ENCODE measurements around the gene ZHX3.

ZHX3 gene

DNA sequence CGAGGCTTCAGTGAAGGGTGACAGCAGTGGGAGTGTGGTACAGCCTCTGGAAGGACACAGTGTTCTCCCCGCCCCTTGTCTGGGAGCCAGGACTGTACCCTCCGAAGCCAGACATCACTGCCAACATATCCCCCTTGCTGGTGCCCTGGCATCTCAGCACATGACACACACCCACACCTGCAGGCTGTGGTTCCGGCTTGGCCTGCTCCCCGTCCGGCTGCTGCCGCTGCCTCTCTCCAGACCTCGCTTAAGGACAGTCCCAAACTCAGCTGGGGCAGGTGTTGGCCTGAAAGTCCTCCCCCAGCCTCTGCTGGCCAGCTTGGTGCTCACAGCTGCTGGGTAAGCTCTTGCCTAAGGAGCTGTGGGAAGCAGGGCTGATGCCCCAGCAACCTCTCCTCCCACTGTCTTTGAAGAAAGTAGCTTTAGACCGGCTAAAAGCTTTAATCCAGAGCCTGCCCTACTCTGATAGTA is 42.0 kb upstream of the ZHX3 start:
- ATAC-seq (replicated peaks) (no peak), DNase-seq (no peak)
- Mint-ChIP-seq H3K9me3 (peaks cover 0 to 3% of the 10 kb centered on the region in 2 donors), H3K36me3 (no peaks in the 10 kb centered on the region), H3K27ac (no peak overlapping the region), H3K27me3 (peaks cover 9 to 18% of the 10 kb centered on the region in 2 donors), H3K4me1 (no peaks in the 10 kb centered on the region), H3K4me3 (no peak overlapping the region)

DNA sequence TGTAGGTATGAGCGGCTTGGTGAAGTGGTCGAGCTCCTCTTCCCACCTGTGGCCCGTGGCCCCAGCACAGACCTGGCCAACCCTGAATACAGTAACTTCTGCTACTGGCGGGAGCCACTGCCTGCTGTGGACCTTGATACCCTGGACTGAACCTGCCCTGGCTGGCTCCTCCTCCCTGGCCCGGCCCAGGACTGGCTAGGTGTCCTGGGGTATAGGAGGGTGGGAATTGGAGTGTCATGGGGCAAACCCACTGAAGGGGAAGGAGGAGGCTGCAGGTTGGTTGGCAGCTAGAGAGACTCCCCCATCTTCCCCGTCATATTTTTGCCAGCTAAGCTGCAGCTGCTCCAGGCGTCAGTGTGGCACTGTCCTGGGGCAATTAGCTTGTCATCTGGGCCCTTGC is 41.2 kb upstream of the ZHX3 start:
- ATAC-seq (replicated peaks) = no peak
- no peak overlapping the region for H3K27ac Mint-ChIP-seq
- no peak for DNase-seq
- peaks cover 5 to 13% of the 10 kb centered on the region in 2 donors for H3K27me3 Mint-ChIP-seq
- no peak overlapping the region for H3K4me3 Mint-ChIP-seq
- H3K9me3 Mint-ChIP-seq = peaks cover 0 to 3% of the 10 kb centered on the region in 2 donors
- H3K4me1 Mint-ChIP-seq = no peaks in the 10 kb centered on the region
- H3K36me3 Mint-ChIP-seq = no peaks in the 10 kb centered on the region

DNA sequence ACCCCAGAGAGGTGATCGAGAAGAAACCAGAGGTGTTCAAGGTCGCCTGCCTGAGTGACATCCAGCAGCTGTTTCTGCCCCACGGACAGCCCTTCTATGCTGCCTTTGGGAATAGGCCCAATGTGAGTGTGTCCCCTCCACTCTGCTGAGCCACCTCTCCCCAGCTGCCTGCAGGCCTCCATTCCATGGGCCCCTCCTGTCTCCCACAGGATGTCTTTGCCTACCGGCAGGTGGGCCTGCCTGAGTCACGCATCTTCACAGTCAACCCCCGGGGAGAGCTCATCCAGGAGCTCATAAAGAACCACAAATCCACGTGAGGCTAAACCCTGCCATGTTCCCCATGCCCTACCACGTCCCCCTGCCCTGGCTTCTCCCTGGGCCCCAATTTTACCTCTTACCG is 40.7 kb upstream of the ZHX3 start:
- Mint-ChIP-seq H3K4me1 (no peaks in the 10 kb centered on the region), H3K9me3 (peaks cover 0 to 3% of the 10 kb centered on the region in 2 donors), H3K36me3 (no peaks in the 10 kb centered on the region), H3K27ac (no peak overlapping the region), H3K4me3 (no peak overlapping the region), H3K27me3 (peaks cover under 1 to 13% of the 10 kb centered on the region in 2 donors)
- ATAC-seq (replicated peaks) = no peak
- no peak for DNase-seq

DNA sequence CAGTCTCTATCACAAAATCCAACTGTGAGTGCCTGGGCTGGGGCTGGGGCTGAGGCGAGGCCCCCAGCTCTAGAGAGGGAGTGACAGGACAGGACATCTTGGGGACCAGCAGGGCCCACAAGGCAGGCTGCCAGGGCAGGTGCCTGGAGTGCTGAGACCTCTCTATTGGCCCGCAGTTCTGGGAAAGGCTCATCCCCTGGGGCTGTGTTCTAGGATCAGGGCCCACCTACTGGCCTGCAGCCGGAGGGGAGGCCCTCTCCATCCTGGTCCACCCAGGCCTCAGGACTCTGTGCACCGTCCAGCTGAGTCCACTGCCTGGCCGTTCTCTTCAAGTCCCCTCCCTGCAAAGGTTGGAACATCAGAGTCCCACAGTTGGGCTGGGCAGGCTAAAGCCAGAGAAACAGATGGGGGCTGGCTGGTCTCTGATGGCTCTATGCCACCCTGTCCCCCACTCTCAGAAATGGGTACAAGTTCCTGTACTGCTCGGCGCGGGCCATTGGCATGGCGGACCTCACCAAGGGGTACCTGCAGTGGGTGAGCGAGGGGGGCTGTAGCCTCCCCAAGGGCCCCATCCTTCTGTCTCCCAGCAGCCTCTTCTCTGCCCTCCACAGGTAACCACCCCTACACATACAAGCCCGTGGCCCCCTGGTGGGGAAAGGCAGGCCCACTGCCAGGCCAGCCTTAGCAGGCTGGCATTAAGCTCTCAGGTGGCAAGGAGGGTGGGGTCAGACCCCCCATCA is 40.1 kb upstream of the ZHX3 start:
- Mint-ChIP-seq H3K27me3 (peaks cover 0 to 13% of the 10 kb centered on the region in 2 donors), H3K36me3 (no peaks in the 10 kb centered on the region), H3K4me3 (no peak overlapping the region), H3K27ac (no peak overlapping the region), H3K9me3 (peaks cover 0 to 3% of the 10 kb centered on the region in 2 donors), H3K4me1 (no peaks in the 10 kb centered on the region)
- ATAC-seq (replicated peaks) (peak; percentile 24 to 28), DNase-seq (no peak)

DNA sequence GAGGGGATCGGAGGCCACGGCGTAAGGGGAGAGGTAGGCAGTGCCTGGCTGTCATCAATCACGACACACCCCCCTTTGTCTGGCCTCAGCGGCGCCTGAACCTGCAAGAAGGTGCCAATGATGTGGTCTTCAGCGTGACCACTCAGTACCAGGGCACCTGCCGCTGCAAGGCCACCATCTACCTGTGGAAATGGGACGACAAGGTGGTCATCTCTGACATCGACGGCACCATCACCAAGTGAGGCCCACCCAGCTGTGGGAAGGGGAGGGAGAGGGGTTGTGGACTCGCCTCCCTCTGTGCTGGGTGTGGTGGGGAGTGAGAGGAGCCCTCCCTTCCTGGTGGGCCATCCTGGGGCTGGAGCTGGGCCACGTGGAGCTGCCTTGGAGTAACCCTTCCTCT is 39.4 kb upstream of the ZHX3 start:
- ATAC-seq (replicated peaks) (no peak), DNase-seq (no peak)
- Mint-ChIP-seq H3K36me3 (no peaks in the 10 kb centered on the region), H3K9me3 (peaks cover 0 to 3% of the 10 kb centered on the region in 2 donors), H3K27ac (no peak overlapping the region), H3K4me1 (no peaks in the 10 kb centered on the region), H3K27me3 (peaks cover 0 to 15% of the 10 kb centered on the region in 2 donors), H3K4me3 (no peak overlapping the region)

DNA sequence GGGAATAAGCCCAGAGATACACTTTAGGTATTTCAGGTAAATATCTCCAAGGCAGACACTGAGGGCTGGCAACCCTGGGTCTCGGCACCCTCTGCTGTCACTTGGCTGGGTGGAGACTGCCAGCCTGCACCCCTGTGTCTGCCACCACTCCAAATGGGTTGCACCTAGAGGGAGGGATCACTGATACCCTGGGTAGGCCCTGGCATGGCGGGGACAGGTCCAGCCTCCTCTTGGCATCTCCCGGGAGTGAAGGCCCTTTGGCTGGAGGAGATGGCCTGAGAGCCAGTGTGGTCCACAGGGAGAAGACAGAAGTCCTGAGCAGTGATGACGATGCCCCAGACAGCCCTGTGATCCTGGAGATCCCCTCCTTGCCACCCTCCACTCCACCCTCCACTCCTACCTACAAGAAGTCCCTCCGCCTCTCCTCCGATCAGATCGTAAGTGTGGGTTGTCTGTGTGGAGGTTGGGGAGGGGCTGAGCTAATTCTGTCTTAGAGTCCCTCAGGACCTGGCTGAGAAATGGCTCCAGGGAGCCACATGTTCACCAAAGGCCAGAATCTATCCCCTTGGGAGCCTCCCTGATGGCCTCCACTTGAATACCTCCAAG is 38.2 kb upstream of the ZHX3 start:
- no peak for DNase-seq
- no peaks in the 10 kb centered on the region for H3K4me1 Mint-ChIP-seq

GRCh38 chr20:41355192-41355591 is 37.7 kb upstream of the ZHX3 start:
- no peak for ATAC-seq (replicated peaks)
- H3K27ac Mint-ChIP-seq = no peak overlapping the region
- no peak overlapping the region for H3K4me3 Mint-ChIP-seq
- peaks cover 0 to 3% of the 10 kb centered on the region in 2 donors for H3K9me3 Mint-ChIP-seq
- no peak for DNase-seq
- no peaks in the 10 kb centered on the region for H3K36me3 Mint-ChIP-seq
- no peaks in the 10 kb centered on the region for H3K4me1 Mint-ChIP-seq
- H3K27me3 Mint-ChIP-seq = peaks cover 5 to 21% of the 10 kb centered on the region in 2 donors

More for the DNA sequence above, 38.2 kb upstream of the ZHX3 start:
- no peak for ATAC-seq (replicated peaks)
- Mint-ChIP-seq H3K4me3 (no peak overlapping the region), H3K27ac (no peak overlapping the region), H3K36me3 (no peaks in the 10 kb centered on the region), H3K27me3 (peaks cover under 1 to 21% of the 10 kb centered on the region in 2 donors), H3K9me3 (peaks cover 0 to 3% of the 10 kb centered on the region in 2 donors)

- H3K4me3 Mint-ChIP-seq = no peak overlapping the region
- no peaks in the 10 kb centered on the region for H3K36me3 Mint-ChIP-seq
- peaks cover 5 to 16% of the 10 kb centered on the region in 2 donors for H3K27me3 Mint-ChIP-seq
- H3K9me3 Mint-ChIP-seq = peaks cover 0 to 3% of the 10 kb centered on the region in 2 donors
- ATAC-seq (replicated peaks) = no peak
- H3K27ac Mint-ChIP-seq = no peak overlapping the region
- no peak for DNase-seq
- H3K4me1 Mint-ChIP-seq = no peaks in the 10 kb centered on the region
Observed at GRCh38 chr20:41353530-41353929, 36.0 kb upstream of the ZHX3 start.

GRCh38 chr20:41352666-41353065 is 35.1 kb upstream of the ZHX3 start:
- ATAC-seq (replicated peaks) = peak in 1 of 2 donors; percentile 19
- Mint-ChIP-seq H3K9me3 (peaks cover 0 to 3% of the 10 kb centered on the region in 2 donors), H3K27ac (peak overlapping the region; percentile 73), H3K27me3 (peaks cover 5 to 16% of the 10 kb centered on the region in 2 donors), H3K4me1 (no peaks in the 10 kb centered on the region), H3K4me3 (no peak overlapping the region), H3K36me3 (no peaks in the 10 kb centered on the region)
- DNase-seq = no peak

GRCh38 chr20:41352106-41352505 is 34.6 kb upstream of the ZHX3 start:
- Mint-ChIP-seq H3K4me3 (no peak overlapping the region), H3K9me3 (peaks cover 0 to 3% of the 10 kb centered on the region in 2 donors), H3K4me1 (no peaks in the 10 kb centered on the region), H3K36me3 (no peaks in the 10 kb centered on the region), H3K27me3 (peaks cover 8 to 16% of the 10 kb centered on the region in 2 donors), H3K27ac (no peak overlapping the region)
- DNase-seq (no peak), ATAC-seq (replicated peaks) (peak in 1 of 2 donors; percentile 23)

DNA sequence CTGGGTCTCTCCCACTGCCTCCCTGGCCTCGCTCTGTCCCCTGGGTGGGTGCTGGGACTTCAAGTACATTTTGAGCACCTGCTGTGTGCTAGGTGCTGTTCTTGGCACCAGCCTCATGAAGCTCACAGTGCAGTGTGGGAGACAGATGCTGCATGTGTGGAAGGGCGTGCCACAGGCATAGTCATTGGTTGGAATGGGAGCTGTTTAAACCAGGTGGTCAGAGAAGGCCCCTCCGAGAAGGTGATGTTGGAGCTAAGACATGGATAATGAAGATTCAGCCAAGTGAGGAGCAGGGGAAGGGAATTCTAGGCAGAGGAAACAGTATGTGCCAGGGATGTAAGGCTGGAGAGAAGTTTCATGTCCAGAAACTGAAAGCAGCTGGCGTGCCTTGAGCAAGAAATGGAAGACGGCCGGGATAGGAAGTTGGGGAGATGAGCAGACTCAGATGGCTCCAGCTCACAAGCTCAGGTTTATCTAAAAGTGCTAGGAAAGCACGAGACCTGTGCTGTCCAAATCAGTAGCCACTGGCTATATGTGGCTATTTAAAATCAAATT is 33.0 kb upstream of the ZHX3 start:
- no peak for ATAC-seq (replicated peaks)
- H3K4me3 Mint-ChIP-seq = no peak overlapping the region
- H3K4me1 Mint-ChIP-seq = no peaks in the 10 kb centered on the region
- H3K27ac Mint-ChIP-seq = no peak overlapping the region
- H3K27me3 Mint-ChIP-seq = peaks cover 11 to 12% of the 10 kb centered on the region in 2 donors
- no peaks in the 10 kb centered on the region for H3K9me3 Mint-ChIP-seq
- DNase-seq = no peak
- H3K36me3 Mint-ChIP-seq = no peaks in the 10 kb centered on the region

GRCh38 chr20:41349943-41350342 is 32.4 kb upstream of the ZHX3 start:
- Mint-ChIP-seq H3K9me3 (no peaks in the 10 kb centered on the region), H3K27me3 (peaks cover 11 to 12% of the 10 kb centered on the region in 2 donors)
- no peak for DNase-seq

GRCh38 chr20:41349266-41349665 is 31.7 kb upstream of the ZHX3 start:
- H3K4me3 Mint-ChIP-seq = no peak overlapping the region
- H3K4me1 Mint-ChIP-seq = no peaks in the 10 kb centered on the region
- H3K9me3 Mint-ChIP-seq = no peaks in the 10 kb centered on the region
- no peaks in the 10 kb centered on the region for H3K36me3 Mint-ChIP-seq
- peaks cover 10 to 11% of the 10 kb centered on the region in 2 donors for H3K27me3 Mint-ChIP-seq
- no peak for DNase-seq
- no peak for ATAC-seq (replicated peaks)
- H3K27ac Mint-ChIP-seq = no peak overlapping the region

More at GRCh38 chr20:41349943-41350342, 32.4 kb upstream of the ZHX3 start:
- no peak overlapping the region for H3K4me3 Mint-ChIP-seq
- H3K4me1 Mint-ChIP-seq = no peaks in the 10 kb centered on the region
- H3K27ac Mint-ChIP-seq = no peak overlapping the region
- H3K36me3 Mint-ChIP-seq = no peaks in the 10 kb centered on the region
- ATAC-seq (replicated peaks) = no peak

- ATAC-seq (replicated peaks) = no peak
- Mint-ChIP-seq H3K36me3 (no peaks in the 10 kb centered on the region), H3K4me3 (no peak overlapping the region), H3K27ac (no peak overlapping the region), H3K9me3 (no peaks in the 10 kb centered on the region), H3K27me3 (peaks cover 8 to 11% of the 10 kb centered on the region in 2 donors), H3K4me1 (no peaks in the 10 kb centered on the region)
- no peak for DNase-seq
Observed at GRCh38 chr20:41348430-41349172, 31.1 kb upstream of the ZHX3 start.
